SU-DHL-6 (cell line): Measurements from ENCODE around the gene KDM6B.

Experiments
- EZH2phosphoT487 ChIP-seq: fragments of 200-600 bp; sonication (generic), shearing (Covaris generic); conservative IDR thresholded peaks from 2 replicates; pipeline ENCODE4 v1.6.1; 2018; ENCODE audit warnings: mild to moderate bottlenecking, antibody characterized with exemption, low read length, moderate library complexity, mixed read lengths
- TF ChIP-seq, protein P1 (sequence below): fragments of 200-600 bp; sonication (generic); IDR thresholded peaks from one replicate; pipeline ENCODE4 v1.5.1; 2017; ENCODE audit warnings: antibody characterized with exemption, mild to moderate bottlenecking, low read length, moderate library complexity; ENCODE audit not compliant: insufficient read depth, poor library complexity, severe bottlenecking

DNA sequence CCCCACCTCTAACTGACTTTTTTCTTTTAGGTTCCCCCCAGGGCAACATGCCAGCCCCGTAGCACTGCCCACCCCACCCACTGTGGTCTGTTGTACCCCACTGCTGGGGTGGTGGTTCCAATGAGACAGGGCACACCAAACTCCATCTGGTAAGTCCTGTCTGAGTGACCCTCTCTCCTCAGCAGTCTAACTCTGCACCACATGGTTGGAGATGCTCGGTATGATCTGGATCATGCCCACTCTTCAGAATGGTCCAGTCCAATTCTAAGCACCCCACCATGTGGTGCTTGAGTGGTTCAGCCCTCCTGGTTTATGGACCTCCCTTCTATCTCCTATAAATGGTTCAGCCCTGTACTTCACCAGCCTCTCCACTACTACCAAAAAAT, 5.9 kb downstream of the KDM6B start:
- TF ChIP-seq, protein P1, sequence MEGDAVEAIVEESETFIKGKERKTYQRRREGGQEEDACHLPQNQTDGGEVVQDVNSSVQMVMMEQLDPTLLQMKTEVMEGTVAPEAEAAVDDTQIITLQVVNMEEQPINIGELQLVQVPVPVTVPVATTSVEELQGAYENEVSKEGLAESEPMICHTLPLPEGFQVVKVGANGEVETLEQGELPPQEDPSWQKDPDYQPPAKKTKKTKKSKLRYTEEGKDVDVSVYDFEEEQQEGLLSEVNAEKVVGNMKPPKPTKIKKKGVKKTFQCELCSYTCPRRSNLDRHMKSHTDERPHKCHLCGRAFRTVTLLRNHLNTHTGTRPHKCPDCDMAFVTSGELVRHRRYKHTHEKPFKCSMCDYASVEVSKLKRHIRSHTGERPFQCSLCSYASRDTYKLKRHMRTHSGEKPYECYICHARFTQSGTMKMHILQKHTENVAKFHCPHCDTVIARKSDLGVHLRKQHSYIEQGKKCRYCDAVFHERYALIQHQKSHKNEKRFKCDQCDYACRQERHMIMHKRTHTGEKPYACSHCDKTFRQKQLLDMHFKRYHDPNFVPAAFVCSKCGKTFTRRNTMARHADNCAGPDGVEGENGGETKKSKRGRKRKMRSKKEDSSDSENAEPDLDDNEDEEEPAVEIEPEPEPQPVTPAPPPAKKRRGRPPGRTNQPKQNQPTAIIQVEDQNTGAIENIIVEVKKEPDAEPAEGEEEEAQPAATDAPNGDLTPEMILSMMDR, result no peak
- no peak for TF ChIP-seq EZH2phosphoT487
